Esophagus squamous epithelium (tissue), 4 donors: ENCODE data around the gene LPIN3.

ENCODE experiments used
- POLR2A ChIP-seq, 4 donors: fragments of 450-650 bp; IDR thresholded peaks; one replicate each; pipeline ENCODE4 v1.6.1; 2017; ENCODE audit warnings: antibody characterized with exemption in 4 of 4, mild to moderate bottlenecking in 4 of 4, moderate library complexity in 3 of 4
- TF ChIP-seq, protein P1 (sequence below), 6 experiments: fragments of 450-650 bp in 4 of 6; fragments of 200-600 bp in 2 of 6; sonication (generic) in 2 of 6; IDR thresholded peaks; one replicate each; pipeline ENCODE4 v1.5.1; 2016 to 2019; ENCODE audit warnings: antibody characterized with exemption in 6 of 6, mild to moderate bottlenecking in 4 of 6, moderate library complexity in 4 of 6

DNA sequence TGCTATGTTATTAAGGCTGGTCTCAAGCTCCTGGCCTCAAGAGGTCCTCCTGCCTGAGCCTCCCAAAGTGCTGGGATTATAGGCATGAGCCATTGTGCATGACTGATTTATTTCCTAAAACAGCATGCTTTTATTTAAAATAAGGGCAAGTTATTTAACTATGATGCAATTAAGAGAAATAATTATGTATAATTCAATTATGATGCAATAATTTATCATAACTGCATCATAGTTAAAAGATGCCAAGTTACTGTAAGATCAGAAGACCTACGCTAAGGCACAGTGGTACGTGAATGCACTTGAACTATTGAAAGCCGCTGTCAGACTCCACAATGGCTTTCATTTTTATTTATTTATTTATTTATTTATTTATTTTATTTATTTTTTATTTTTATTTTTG is 50.3 kb downstream of the LPIN3 start:
- no peak for TF ChIP-seq POLR2A (IDR thresholded peaks at IDR 0.05)
- TF ChIP-seq, protein P1, sequence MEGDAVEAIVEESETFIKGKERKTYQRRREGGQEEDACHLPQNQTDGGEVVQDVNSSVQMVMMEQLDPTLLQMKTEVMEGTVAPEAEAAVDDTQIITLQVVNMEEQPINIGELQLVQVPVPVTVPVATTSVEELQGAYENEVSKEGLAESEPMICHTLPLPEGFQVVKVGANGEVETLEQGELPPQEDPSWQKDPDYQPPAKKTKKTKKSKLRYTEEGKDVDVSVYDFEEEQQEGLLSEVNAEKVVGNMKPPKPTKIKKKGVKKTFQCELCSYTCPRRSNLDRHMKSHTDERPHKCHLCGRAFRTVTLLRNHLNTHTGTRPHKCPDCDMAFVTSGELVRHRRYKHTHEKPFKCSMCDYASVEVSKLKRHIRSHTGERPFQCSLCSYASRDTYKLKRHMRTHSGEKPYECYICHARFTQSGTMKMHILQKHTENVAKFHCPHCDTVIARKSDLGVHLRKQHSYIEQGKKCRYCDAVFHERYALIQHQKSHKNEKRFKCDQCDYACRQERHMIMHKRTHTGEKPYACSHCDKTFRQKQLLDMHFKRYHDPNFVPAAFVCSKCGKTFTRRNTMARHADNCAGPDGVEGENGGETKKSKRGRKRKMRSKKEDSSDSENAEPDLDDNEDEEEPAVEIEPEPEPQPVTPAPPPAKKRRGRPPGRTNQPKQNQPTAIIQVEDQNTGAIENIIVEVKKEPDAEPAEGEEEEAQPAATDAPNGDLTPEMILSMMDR (IDR thresholded peaks at IDR 0.05): no peak
